Thymus (tissue), 11 donors: ENCODE data around the gene PRKCZ. TPM values are rescaled to one million over a fixed set of nuclear protein-coding genes. Genes with fewer than 3 reads are reported as not detected.

Experiments
- DNase-seq, 9 donors: peaks; one replicate each; pipeline ENCODE4 v3.0.0-alpha.2; 2013; ENCODE audit warnings: low spot score in 9 of 9, low read depth in 6 of 9, missing footprints in 1 of 9
- H3K27ac ChIP-seq, 2 donors: one replicate each; pipeline ENCODE4 v1.5.1; 2013; ENCODE audit warnings: control low read depth in 1 of 2, low read depth in 1 of 2, low read length in 1 of 2, mild to moderate bottlenecking in 1 of 2, moderate library complexity in 1 of 2
- H3K27me3 ChIP-seq, 2 donors: one replicate each; pipeline ENCODE4 v1.5.1; 2013; ENCODE audit warnings: low read length in 1 of 2; ENCODE audit not compliant: control insufficient read depth in 2 of 2, insufficient read depth in 1 of 2
- H3K36me3 ChIP-seq, 2 donors: one replicate each; pipeline ENCODE4 v1.5.1; 2013; ENCODE audit warnings: low read length in 1 of 2, mild to moderate bottlenecking in 1 of 2, moderate library complexity in 1 of 2; ENCODE audit not compliant: control insufficient read depth in 2 of 2, insufficient read depth in 2 of 2
- H3K4me1 ChIP-seq, 2 donors: one replicate each; pipeline ENCODE4 v1.5.1; 2013; ENCODE audit warnings: low read length in 2 of 2; ENCODE audit not compliant: control insufficient read depth in 2 of 2, insufficient read depth in 2 of 2
- H3K4me3 ChIP-seq, 2 donors: one replicate each; pipeline ENCODE4 v1.5.1; 2013; ENCODE audit warnings: low read length in 2 of 2, control low read depth in 1 of 2, mild to moderate bottlenecking in 1 of 2
- H3K9me3 ChIP-seq, 2 donors: one replicate each; pipeline ENCODE4 v1.5.1; 2013; ENCODE audit warnings: low read length in 1 of 2, mild to moderate bottlenecking in 1 of 2; ENCODE audit not compliant: control insufficient read depth in 2 of 2, insufficient read depth in 1 of 2
- WGBS: extraction: QIAGEN DNeasy Blood & Tissue Kit; methylation state at CpG from one replicate; pipeline ENCODE4 v1.1.7; 2013; 5-methylcytosine and 5-hydroxymethylcytosine counted together
- polyA plus RNA-seq: library from polyadenylated mRNA; stranded (reverse); fragments of 200-250 nt; gene quantifications from one replicate; pipeline ENCODE4 v1.2.3, GENCODE V29; 2013
- total RNA-seq: library from RNA; stranded (reverse); fragments of 120-200 nt; gene quantifications from one replicate; pipeline ENCODE4 v1.2.4, GENCODE V29; 2013
- donor health status: healthy.

Gene PRKCZ
- total and polyA plus RNA-seq, 2 donors = 7.6 to 30.6 TPM

DNA sequence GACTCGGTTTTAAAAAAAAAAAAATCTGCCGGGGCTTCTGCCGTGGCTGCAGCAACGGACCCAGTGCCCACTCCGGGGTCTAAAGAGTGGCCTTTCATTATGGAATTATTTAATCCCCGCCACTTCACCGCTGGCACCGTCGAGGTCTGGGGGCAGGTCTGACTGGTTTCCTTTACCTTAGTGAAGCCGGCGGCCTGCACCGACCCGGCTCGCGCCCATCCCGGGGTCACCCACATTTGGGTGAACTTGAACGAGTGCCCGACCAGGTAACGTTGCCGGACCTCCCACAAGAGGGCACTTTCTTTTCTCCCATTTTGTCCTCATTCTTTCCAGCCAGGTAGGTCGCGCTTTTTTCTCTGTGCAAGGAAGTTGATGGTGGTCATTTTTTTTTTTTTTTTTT lies 4.3 kb downstream of the PRKCZ start:
- H3K27ac ChIP-seq = no peak overlapping the region
- no peaks in the 10 kb centered on the region for H3K36me3 ChIP-seq
- no peak for DNase-seq
- H3K9me3 ChIP-seq = no peaks in the 10 kb centered on the region
- no peak overlapping the region for H3K4me3 ChIP-seq
- WGBS = 96% methylated on average over 22 of the region's 22 CpGs
- H3K4me1 ChIP-seq = peaks cover 0 to 4% of the 10 kb centered on the region in 2 donors
- peaks cover 28 to 36% of the 10 kb centered on the region in 2 donors for H3K27me3 ChIP-seq

- H3K4me3 ChIP-seq = no peak overlapping the region
- no peak overlapping the region for H3K27ac ChIP-seq
- peaks cover 14 to 25% of the 10 kb centered on the region in 2 donors for H3K27me3 ChIP-seq
- WGBS = 96% methylated on average over 29 of the region's 29 CpGs
- H3K36me3 ChIP-seq = no peaks in the 10 kb centered on the region
- no peak for DNase-seq
- no peaks in the 10 kb centered on the region for H3K4me1 ChIP-seq
- no peaks in the 10 kb centered on the region for H3K9me3 ChIP-seq
These were observed 5.8 kb downstream of the PRKCZ start for GRCh38 chr1:2055911-2056575.

DNA sequence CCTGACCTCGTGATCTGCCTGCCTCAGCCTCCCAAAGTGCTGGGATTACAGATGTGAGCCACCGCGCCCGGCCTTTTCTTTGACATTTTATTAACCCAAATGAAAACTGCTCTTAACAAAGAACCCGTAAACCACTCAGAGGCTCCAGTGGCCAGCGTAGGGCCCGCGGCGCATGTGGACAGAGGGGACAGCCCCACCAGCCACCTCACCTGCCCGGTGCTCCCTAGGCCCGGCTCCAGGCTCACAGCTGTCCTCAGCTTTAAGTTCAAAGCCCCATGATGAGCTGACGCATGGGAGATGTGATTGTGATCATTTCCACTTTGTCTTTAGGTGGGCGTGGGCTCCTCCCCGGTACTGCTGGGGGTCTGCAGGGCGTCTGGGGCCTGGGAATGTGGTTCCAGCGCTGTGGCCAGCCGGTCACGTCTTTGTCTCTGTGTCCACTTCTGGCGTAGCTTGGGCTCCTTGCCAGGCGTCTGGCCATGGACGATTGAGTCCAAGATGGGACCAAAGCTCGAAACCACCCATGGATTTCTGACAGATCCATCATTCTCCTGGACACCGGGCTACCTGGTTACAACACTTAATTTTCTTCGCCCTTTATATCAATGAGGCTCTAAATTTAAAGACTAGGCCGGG lies 6.9 kb downstream of the PRKCZ start:
- no peak for DNase-seq
- H3K27ac ChIP-seq = no peak overlapping the region
- no peak overlapping the region for H3K4me3 ChIP-seq
- no peaks in the 10 kb centered on the region for H3K9me3 ChIP-seq
- no peaks in the 10 kb centered on the region for H3K4me1 ChIP-seq
- H3K27me3 ChIP-seq = peaks cover 4 to 15% of the 10 kb centered on the region in 2 donors
- WGBS = 97% methylated on average over 25 of the region's 25 CpGs
- H3K36me3 ChIP-seq = no peaks in the 10 kb centered on the region

DNA sequence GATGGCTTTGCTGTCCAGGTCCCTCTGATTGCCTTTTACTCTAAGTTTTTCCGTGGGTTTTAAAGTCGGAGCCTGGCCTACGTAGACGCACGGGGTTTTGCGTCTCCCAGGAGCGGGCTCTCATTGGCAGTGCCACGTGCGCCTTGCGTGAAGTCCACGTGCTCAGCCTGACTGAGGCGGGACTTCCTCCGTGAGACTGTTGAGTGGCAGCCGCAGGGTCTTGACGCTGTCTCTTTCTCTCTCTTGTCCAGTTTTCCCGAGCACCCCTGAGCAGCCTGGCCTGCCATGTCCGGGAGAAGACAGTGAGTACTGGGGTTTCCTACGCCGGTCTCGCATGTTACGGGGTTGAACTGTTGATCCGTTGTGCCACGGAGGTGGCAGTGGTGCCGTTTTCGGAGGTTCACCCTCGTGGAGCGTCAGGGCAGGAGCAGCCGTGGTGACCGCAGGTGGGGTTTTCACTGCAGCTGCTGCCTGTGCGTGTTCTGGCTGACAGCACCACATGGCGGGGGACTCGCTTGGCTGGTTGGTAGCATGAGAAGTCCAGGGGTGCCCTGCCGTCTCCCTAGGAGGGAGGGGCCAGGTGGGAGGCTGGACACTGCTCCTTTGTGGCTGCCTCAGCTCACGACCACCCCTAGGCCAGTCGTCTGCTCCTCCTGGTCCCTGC lies 9.2 kb downstream of the PRKCZ start:
- Histone ChIP-seq H3K4me1 (no peaks in the 10 kb centered on the region), H3K36me3 (no peaks in the 10 kb centered on the region), H3K27ac (no peak overlapping the region), H3K27me3 (no peaks in the 10 kb centered on the region), H3K4me3 (no peak overlapping the region), H3K9me3 (no peaks in the 10 kb centered on the region)
- 93% methylated on average over 35 of the region's 35 CpGs for WGBS
- no peak for DNase-seq

GRCh38 chr1:2060072-2060471 lies 9.9 kb downstream of the PRKCZ start:
- Histone ChIP-seq H3K9me3 (no peaks in the 10 kb centered on the region), H3K27me3 (no peaks in the 10 kb centered on the region), H3K27ac (no peak overlapping the region), H3K4me1 (no peaks in the 10 kb centered on the region), H3K4me3 (no peak overlapping the region), H3K36me3 (no peaks in the 10 kb centered on the region)
- 94% methylated on average over 15 of the region's 15 CpGs for WGBS
- no peak for DNase-seq

- Histone ChIP-seq H3K4me3 (no peak overlapping the region), H3K9me3 (no peaks in the 10 kb centered on the region), H3K27me3 (no peaks in the 10 kb centered on the region), H3K36me3 (no peaks in the 10 kb centered on the region), H3K27ac (no peak overlapping the region), H3K4me1 (no peaks in the 10 kb centered on the region)
- no peak for DNase-seq
- 97% methylated on average over 23 of the region's 23 CpGs for WGBS
These were observed 10.3 kb downstream of the PRKCZ start for GRCh38 chr1:2060535-2060934.

GRCh38 chr1:2061065-2061778 lies 11.0 kb downstream of the PRKCZ start:
- WGBS = 92% methylated on average over 28 of the region's 28 CpGs
- no peak for DNase-seq
- no peaks in the 10 kb centered on the region for H3K36me3 ChIP-seq
- H3K27me3 ChIP-seq = no peaks in the 10 kb centered on the region
- H3K9me3 ChIP-seq = no peaks in the 10 kb centered on the region
- H3K4me3 ChIP-seq = no peak overlapping the region
- H3K4me1 ChIP-seq = no peaks in the 10 kb centered on the region
- H3K27ac ChIP-seq = no peak overlapping the region

GRCh38 chr1:2065699-2066098 lies 15.5 kb downstream of the PRKCZ start:
- WGBS = 96% methylated on average over 4 of the region's 4 CpGs
- DNase-seq = no peak
- H3K27me3 ChIP-seq = no peaks in the 10 kb centered on the region
- no peaks in the 10 kb centered on the region for H3K4me1 ChIP-seq
- H3K4me3 ChIP-seq = no peak overlapping the region
- H3K27ac ChIP-seq = no peak overlapping the region
- H3K9me3 ChIP-seq = no peaks in the 10 kb centered on the region
- H3K36me3 ChIP-seq = peaks cover 0 to 2% of the 10 kb centered on the region in 2 donors

GRCh38 chr1:2067393-2067792 lies 17.2 kb downstream of the PRKCZ start:
- no peak overlapping the region for H3K27ac ChIP-seq
- peaks cover 0 to 2% of the 10 kb centered on the region in 2 donors for H3K36me3 ChIP-seq
- H3K9me3 ChIP-seq = no peaks in the 10 kb centered on the region
- H3K4me1 ChIP-seq = no peaks in the 10 kb centered on the region
- DNase-seq = no peak
- WGBS = 97% methylated on average over 21 of the region's 21 CpGs
- no peak overlapping the region for H3K4me3 ChIP-seq
- no peaks in the 10 kb centered on the region for H3K27me3 ChIP-seq
